SK-N-SH (cell line): ENCODE results near the gene RBM25.

Experiments
- EP300 ChIP-seq, 2 experiments: IDR thresholded peaks; 2 replicates each; pipeline versions ENCODE4 v1.4.0 to v1.6.1; 2012; ENCODE audit warnings: borderline replicate concordance in 1 of 2, low read depth in 1 of 2, low read length in 1 of 2
- RXRA ChIP-seq: IDR thresholded peaks from 2 replicates; pipeline ENCODE4 v1.4.0; 2012; ENCODE audit warnings: low read depth, mild to moderate bottlenecking, borderline replicate concordance
- TF ChIP-seq, protein P1 (sequence below): fragments of 200-600 bp; sonication (generic); IDR thresholded peaks from 2 replicates; pipeline ENCODE4 v1.6.1; 2017; ENCODE audit warnings: antibody characterized with exemption, mild to moderate bottlenecking, moderate library complexity

DNA sequence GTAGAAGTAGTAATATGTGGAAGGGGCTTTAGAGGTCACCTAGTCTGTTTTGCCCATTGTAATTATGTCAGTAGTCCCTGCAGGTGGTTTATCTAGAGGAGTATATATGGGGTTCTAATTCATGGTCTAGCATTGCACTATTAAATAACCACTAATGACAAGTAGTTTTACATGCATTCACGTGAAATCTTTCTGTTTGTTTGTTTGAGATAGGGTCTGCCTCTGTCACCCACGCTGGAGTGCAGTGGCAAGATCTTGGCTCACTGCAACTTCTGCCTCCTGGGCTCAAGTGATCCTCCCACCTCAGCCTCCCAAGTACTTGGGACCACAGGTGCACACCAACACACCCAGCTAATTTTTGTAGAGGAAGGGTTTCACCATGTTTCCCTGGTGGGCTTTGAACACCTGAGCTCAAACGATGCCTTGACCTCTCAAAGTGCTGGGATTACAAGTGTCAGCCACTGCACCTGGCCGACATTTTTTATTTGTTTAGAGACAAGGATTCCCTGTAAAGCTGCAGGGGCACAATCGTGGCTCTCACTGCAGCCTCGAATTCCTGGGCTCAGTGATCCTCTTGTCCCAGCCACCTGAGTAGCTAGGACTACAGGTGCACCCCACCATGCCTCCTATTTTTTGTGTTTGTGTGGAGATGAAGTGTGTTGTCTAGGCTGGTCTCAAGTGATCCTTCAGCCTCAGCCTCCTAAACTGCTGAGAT is 66.0 kb downstream of the RBM25 start:
- TF ChIP-seq RXRA (no peak), EP300 (IDR thresholded peaks at IDR 0.05; ENCODE audit: borderline replicate concordance in 1 of 2, low read depth in 1 of 2, low read length in 1 of 2) (no peak)
- TF ChIP-seq, protein P1, sequence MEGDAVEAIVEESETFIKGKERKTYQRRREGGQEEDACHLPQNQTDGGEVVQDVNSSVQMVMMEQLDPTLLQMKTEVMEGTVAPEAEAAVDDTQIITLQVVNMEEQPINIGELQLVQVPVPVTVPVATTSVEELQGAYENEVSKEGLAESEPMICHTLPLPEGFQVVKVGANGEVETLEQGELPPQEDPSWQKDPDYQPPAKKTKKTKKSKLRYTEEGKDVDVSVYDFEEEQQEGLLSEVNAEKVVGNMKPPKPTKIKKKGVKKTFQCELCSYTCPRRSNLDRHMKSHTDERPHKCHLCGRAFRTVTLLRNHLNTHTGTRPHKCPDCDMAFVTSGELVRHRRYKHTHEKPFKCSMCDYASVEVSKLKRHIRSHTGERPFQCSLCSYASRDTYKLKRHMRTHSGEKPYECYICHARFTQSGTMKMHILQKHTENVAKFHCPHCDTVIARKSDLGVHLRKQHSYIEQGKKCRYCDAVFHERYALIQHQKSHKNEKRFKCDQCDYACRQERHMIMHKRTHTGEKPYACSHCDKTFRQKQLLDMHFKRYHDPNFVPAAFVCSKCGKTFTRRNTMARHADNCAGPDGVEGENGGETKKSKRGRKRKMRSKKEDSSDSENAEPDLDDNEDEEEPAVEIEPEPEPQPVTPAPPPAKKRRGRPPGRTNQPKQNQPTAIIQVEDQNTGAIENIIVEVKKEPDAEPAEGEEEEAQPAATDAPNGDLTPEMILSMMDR, result no peak
